ENCODE data around the gene HSDL2. TPM values are rescaled to one million over a fixed set of nuclear protein-coding genes. Genes with fewer than 3 reads are reported as not detected.
A peak's percentile ranks its signal among the peaks of the same experiment; 100 is the strongest.

Gene HSDL2
- total and polyA plus RNA-seq, 2 donors (not counting 1 experiment from before 2014, with no cell fraction given) = 47.9 to 49.9 TPM

GRCh38 chr9:112377087-112377486 is 2.8 kb upstream of the HSDL2 start:
- peaks cover 18% of the 10 kb centered on the region for H3K79me2 ChIP-seq (ENCODE audit: control insufficient read depth, insufficient read depth, low read length)
- H3K9me3 ChIP-seq (ENCODE audit: control insufficient read depth, insufficient read depth, low read depth, low read length) = no peaks in the 10 kb centered on the region
- H3K36me3 ChIP-seq (ENCODE audit: control insufficient read depth, insufficient read depth, low read length) = no peaks in the 10 kb centered on the region
- no peaks in the 10 kb centered on the region for H3K4me1 ChIP-seq (ENCODE audit: control insufficient read depth, extremely low read depth, insufficient read depth, low read length)
- TF ChIP-seq EZH2 (IDR thresholded peaks at IDR 0.05; ENCODE audit: low read length, missing control alignments) = no peak
- no peak for TF ChIP-seq CTCF (conservative IDR thresholded peaks at IDR 0.05 in 1 of 2, IDR thresholded peaks at IDR 0.05 in 1 of 2; ENCODE audit: low read depth in 1 of 2, low read length in 2 of 2)
- no peaks in the 10 kb centered on the region for H3K27me3 ChIP-seq (ENCODE audit: control insufficient read depth, insufficient read depth, low read length)
- H3K9ac ChIP-seq (ENCODE audit: insufficient read depth, low read length) = no peak overlapping the region
- no peak for DNase-seq (ENCODE audit: low read depth in 2 of 2)
- H4K20me1 ChIP-seq (ENCODE audit: control insufficient read depth, extremely low read depth, insufficient read depth, low read length) = no peaks in the 10 kb centered on the region
- H3K4me2 ChIP-seq (ENCODE audit: extremely low read depth, insufficient read depth, low read length) = peak overlapping the region; percentile 4
- no peak overlapping the region for H3K27ac ChIP-seq (ENCODE audit: insufficient read depth, low read length)
- peak overlapping the region in 2 of 4 experiments; percentile 89 for H3K4me3 ChIP-seq (replicated peaks in 1 of 4; ENCODE audit: control extremely low read depth in 1 of 4, insufficient read depth in 1 of 4, low read depth in 3 of 4, low read length in 4 of 4)
- H2AFZ ChIP-seq (ENCODE audit: low read length) = no peak overlapping the region

GRCh38 chr9:112377684-112378327 is 2.1 kb upstream of the HSDL2 start:
- Histone ChIP-seq H3K4me2 (ENCODE audit: extremely low read depth, insufficient read depth, low read length) (peak overlapping the region; percentile 55), H3K36me3 (ENCODE audit: control insufficient read depth, insufficient read depth, low read length) (no peaks in the 10 kb centered on the region), H3K27me3 (ENCODE audit: control insufficient read depth, insufficient read depth, low read length) (no peaks in the 10 kb centered on the region), H3K27ac (ENCODE audit: insufficient read depth, low read length) (no peak overlapping the region), H3K4me1 (ENCODE audit: control insufficient read depth, extremely low read depth, insufficient read depth, low read length) (no peaks in the 10 kb centered on the region), H2AFZ (ENCODE audit: low read length) (peak overlapping the region; percentile 1), H3K4me3 (replicated peaks in 1 of 4; ENCODE audit: control extremely low read depth in 1 of 4, insufficient read depth in 1 of 4, low read depth in 3 of 4, low read length in 4 of 4) (peak overlapping the region; percentile 89 to 99 (median 91)), H3K9ac (ENCODE audit: insufficient read depth, low read length) (no peak overlapping the region), H4K20me1 (ENCODE audit: control insufficient read depth, extremely low read depth, insufficient read depth, low read length) (no peaks in the 10 kb centered on the region), H3K79me2 (ENCODE audit: control insufficient read depth, insufficient read depth, low read length) (peaks cover 22% of the 10 kb centered on the region), H3K9me3 (ENCODE audit: control insufficient read depth, insufficient read depth, low read depth, low read length) (no peaks in the 10 kb centered on the region)
- no peak for DNase-seq (ENCODE audit: low read depth in 2 of 2)
- TF ChIP-seq EZH2 (IDR thresholded peaks at IDR 0.05; ENCODE audit: low read length, missing control alignments) (no peak), CTCF (conservative IDR thresholded peaks at IDR 0.05 in 1 of 2, IDR thresholded peaks at IDR 0.05 in 1 of 2; ENCODE audit: low read depth in 1 of 2, low read length in 2 of 2) (no peak)

- peak overlapping the region; percentile 89 to 99 (median 91) for H3K4me3 ChIP-seq (replicated peaks in 1 of 4; ENCODE audit: control extremely low read depth in 1 of 4, insufficient read depth in 1 of 4, low read depth in 3 of 4, low read length in 4 of 4)
- peak in 1 of 2 donors; percentile 20 for DNase-seq (ENCODE audit: low read depth in 2 of 2)
- H3K36me3 ChIP-seq (ENCODE audit: control insufficient read depth, insufficient read depth, low read length) = no peaks in the 10 kb centered on the region
- peaks cover 23% of the 10 kb centered on the region for H3K79me2 ChIP-seq (ENCODE audit: control insufficient read depth, insufficient read depth, low read length)
- H3K27ac ChIP-seq (ENCODE audit: insufficient read depth, low read length) = peak overlapping the region; percentile 99
- H3K4me1 ChIP-seq (ENCODE audit: control insufficient read depth, extremely low read depth, insufficient read depth, low read length) = no peaks in the 10 kb centered on the region
- no peak for TF ChIP-seq EZH2 (IDR thresholded peaks at IDR 0.05; ENCODE audit: low read length, missing control alignments)
- no peak for TF ChIP-seq CTCF (conservative IDR thresholded peaks at IDR 0.05 in 1 of 2, IDR thresholded peaks at IDR 0.05 in 1 of 2; ENCODE audit: low read depth in 1 of 2, low read length in 2 of 2)
- peak overlapping the region; percentile 98 for H3K9ac ChIP-seq (ENCODE audit: insufficient read depth, low read length)
- H3K27me3 ChIP-seq (ENCODE audit: control insufficient read depth, insufficient read depth, low read length) = no peaks in the 10 kb centered on the region
- H4K20me1 ChIP-seq (ENCODE audit: control insufficient read depth, extremely low read depth, insufficient read depth, low read length) = no peaks in the 10 kb centered on the region
- H3K9me3 ChIP-seq (ENCODE audit: control insufficient read depth, insufficient read depth, low read depth, low read length) = no peaks in the 10 kb centered on the region
- H2AFZ ChIP-seq (ENCODE audit: low read length) = peak overlapping the region; percentile 97
- peak overlapping the region; percentile 55 for H3K4me2 ChIP-seq (ENCODE audit: extremely low read depth, insufficient read depth, low read length)
Measured at GRCh38 chr9:112378328-112379176, 1.4 kb upstream of the HSDL2 start.

Measured in fibroblast of lung (primary cell).